Mammary microvascular endothelial cell (primary cell): ENCODE results near the gene NCAN. TPM values are rescaled to one million over a fixed set of nuclear protein-coding genes. Genes with fewer than 3 reads are reported as not detected.

Experiments
- total RNA-seq: library from RNA; depleted of rRNA; stranded (reverse); fragments of >200 nt; gene quantifications from 2 replicates; pipeline ENCODE4 v1.2.3, GENCODE V29; 2015

Gene NCAN
- 0.07 TPM in 1 of 2 replicates, not detected in the other for total RNA-seq

DNA sequence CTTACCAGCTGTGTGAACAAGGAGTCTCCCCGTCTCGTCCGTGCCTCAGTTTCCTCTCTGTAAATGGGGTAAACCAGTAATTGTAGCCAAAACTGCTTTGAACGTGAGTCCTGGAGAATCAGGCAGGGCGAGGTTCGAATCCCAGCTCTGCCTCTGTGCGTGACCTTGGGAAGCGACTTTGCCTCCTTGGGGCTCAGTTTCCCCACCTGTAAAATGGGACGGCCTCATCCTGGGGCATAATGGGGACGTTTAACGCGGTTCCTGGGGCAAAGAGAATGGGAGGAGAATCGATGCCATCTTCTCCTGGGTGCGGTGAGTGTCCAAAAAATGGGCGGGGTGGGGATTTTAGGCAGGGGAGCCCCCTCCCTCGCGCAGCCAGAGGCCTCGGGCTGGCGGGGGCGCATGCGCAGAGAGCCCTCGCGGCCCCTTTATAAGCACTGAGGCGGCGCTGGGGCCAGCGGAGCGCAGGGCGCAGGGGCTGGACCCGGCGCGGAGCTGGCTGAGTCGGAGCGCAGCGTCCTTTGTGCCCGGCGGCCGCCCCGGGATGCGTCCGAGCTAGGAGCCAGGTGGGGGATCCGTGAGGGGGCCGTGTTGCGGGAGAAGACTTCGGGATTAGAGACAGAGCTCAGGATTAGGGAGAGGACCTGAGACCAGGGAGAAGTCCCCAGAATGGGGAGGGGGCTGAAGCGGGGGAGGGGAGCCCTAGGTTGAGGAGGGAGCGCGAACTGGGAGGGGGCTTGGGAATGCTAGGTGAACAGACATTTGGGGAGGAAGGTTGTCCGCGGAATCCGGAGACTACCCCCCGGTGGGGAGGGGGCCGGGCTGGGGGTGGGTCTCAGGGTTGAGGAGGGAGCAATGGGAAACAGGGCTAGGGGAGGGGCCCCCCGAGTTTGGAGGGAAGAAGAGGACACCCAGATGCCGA, at the start of gene NCAN:
Gene NCAN (plus strand): TSS at position 460 of the 922 bp plus-strand sequence. CDS start 4,996 bp downstream, outside the sequence.

DNA sequence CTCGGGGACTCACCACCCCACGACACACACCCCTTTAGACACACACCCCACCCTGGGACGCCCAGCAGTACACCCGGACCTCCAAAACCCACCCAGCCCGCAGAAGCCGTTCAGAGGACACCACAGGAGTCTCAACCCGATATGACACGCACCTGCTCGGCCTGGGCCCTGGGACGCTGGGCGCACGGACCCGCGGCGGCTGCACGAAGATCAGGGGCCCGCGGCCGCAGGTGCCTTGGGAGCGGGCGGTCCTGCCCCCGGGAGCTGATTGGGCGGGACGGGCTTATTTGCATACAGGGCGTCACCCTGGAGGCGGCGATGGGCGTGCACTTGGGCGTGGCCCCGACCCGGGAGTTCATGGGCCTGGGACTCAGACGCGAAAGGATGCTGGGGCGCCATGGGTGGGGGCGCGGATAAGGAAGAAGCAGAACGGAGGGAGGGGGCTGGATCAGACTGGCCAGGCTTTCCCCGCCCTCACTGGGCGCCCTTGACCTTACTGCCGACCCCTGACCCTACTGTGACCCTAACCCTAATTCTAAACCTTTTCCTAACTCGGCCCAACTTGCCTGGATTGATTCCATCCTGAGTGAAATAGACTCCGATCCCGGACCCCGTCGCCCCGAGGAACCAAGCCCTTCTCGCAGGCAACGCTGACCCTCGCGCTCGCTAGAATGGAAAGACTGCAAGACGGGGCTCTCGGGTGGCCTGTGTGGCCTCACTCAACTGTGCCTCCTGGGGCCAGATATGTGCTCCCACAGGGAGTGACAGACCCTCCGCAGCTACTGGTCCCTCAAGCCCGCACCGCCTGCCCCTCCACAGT, 41.5 kb upstream of the NCAN start, which contains the start of gene MEF2B:
Gene MEF2B (minus strand): TSS at position 211 of the 820 bp plus-strand sequence. CDS start 19,528 bp downstream, outside the sequence.

DNA sequence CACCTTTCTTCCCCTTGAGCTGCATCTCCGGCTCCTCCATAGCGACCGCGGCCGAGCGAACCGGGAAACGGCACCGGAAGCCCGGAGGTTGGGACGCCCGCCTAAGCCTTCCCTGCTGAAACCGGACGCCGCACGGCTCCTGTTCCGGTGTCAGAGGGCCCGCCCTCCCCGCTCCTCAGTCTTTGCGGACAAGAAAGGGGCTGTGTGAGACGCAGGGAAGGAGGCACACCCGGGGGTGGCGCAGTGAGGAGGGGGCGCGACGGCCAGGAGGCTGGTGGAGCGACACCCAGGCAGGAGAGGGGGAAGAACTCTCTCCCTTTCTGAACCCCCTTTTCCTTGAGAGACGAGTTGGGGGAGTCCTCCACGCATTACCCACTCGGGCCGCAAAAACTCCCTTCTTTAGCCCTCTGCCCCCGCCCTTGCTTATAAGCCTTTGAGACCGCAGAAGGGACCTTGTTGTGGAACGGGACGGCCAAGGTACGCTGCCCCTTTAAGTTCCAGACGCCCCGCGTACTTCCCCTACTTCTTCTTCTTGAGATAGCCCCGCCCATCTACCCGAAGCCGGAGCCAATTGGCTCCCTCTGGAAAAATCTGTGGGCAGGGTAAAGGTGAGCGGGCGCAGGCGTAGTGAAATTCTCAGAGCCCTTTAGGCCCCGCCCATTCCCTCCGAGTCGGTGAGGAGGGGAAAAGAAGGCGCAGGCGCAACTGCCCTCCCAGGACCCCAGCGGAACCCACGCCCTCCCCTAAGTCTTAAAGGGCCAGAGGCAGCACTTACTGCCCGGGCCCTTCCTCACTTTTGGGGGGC, 19.5 kb upstream of the NCAN start, which contains the start of the genes BORCS8 and RFXANK:
Gene BORCS8 (minus strand): TSS at position 75 of the 805 bp plus-strand sequence. CDS start 35 bp downstream, at position 40.
Gene RFXANK (plus strand): TSS at position 181 of the 805 bp plus-strand sequence. CDS start 1,689 bp downstream, outside the sequence.

DNA sequence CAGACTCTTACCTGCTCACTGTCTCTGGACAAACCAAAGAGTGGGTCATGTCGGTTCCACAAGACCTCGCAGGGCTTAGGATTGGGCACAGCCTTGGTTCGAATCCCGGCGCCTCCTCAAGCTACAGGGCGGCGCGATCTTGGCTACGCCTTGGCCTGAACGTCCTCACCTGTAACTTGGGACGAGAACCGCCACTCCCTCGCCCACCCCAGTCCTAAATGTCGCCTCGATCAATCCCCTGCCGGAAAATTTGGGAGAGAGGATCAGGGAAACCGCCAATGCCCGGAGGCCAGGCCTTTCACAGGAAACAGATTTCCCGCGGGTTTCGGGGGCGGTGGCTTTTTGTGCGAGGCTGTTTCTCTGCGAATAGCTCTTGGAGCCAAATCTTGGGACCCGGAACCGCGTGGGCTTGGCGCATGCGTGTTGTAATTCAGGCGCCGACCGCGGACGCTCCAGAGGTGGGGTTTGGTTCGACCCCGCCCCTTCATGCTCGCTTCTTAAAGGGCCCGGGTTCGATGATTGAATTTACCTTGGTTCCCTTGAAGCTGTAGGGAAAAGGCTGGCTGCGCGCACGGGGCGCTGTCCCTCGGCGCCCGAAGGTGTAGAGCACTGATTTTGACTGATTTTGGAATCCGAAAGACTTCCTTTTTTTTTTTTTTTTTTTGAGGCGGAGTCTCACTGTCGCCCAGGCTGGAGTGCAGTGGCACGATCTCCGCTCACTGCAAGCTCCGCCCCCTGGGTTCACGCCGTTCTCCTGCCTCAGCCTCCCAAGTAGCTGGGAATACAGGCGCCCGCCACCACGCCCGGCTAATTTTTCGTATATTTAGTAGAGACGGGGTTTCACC, 8.5 kb upstream of the NCAN start, which contains the start of gene NR2C2AP:
Gene NR2C2AP (minus strand): TSS at position 403 of the 845 bp plus-strand sequence. CDS start 354 bp downstream, at position 49.

Other genes with a start within 250 kb of the NCAN start
- 18.3 and 18.8 TPM in 2 replicates for gene SUGP2, start 178.4 kb upstream of the NCAN start, total RNA-seq
- 64.5 and 69.2 TPM in 2 replicates for gene ARMC6, start 178.4 kb upstream of the NCAN start, total RNA-seq
- 2.5 and 2.9 TPM in 2 replicates for gene SLC25A42, start 148.0 kb upstream of the NCAN start, total RNA-seq
- gene TMEM161A, start 73.5 kb upstream of the NCAN start, total RNA-seq, result 17.1 and 19.0 TPM in 2 replicates
- gene MEF2B, start 41.7 kb upstream of the NCAN start, total RNA-seq, result 0.07 and 0.10 TPM in 2 replicates
- 21.4 and 24.0 TPM in 2 replicates for gene BORCS8, start 19.8 kb upstream of the NCAN start, total RNA-seq
- 63.0 and 86.1 TPM in 2 replicates for gene RFXANK, start 19.7 kb upstream of the NCAN start, total RNA-seq
- gene NR2C2AP, start 8.5 kb upstream of the NCAN start, total RNA-seq, result 21.2 and 23.7 TPM in 2 replicates
- gene TM6SF2, start 61.3 kb downstream of the NCAN start, total RNA-seq, result not detected in 2 replicates
- 19.6 and 31.8 TPM in 2 replicates for gene SUGP1, start 108.6 kb downstream of the NCAN start, total RNA-seq
- 22.1 and 22.7 TPM in 2 replicates for gene MAU2, start 108.9 kb downstream of the NCAN start, total RNA-seq
- 95.4 and 97.3 TPM in 2 replicates for gene GATAD2A, start 193.7 kb downstream of the NCAN start, total RNA-seq